GM21529 (cell line): ENCODE data around the gene SYMPK.
A peak's percentile ranks its signal among the peaks of the same experiment; 100 is the strongest.

Experiments
- ATAC-seq: cut with Tn5 transposase; IDR thresholded peaks from one replicate; pipeline ENCODE4 v1.9.1; 2021; ENCODE audit not compliant: unreplicated experiment

SYMPK gene

DNA sequence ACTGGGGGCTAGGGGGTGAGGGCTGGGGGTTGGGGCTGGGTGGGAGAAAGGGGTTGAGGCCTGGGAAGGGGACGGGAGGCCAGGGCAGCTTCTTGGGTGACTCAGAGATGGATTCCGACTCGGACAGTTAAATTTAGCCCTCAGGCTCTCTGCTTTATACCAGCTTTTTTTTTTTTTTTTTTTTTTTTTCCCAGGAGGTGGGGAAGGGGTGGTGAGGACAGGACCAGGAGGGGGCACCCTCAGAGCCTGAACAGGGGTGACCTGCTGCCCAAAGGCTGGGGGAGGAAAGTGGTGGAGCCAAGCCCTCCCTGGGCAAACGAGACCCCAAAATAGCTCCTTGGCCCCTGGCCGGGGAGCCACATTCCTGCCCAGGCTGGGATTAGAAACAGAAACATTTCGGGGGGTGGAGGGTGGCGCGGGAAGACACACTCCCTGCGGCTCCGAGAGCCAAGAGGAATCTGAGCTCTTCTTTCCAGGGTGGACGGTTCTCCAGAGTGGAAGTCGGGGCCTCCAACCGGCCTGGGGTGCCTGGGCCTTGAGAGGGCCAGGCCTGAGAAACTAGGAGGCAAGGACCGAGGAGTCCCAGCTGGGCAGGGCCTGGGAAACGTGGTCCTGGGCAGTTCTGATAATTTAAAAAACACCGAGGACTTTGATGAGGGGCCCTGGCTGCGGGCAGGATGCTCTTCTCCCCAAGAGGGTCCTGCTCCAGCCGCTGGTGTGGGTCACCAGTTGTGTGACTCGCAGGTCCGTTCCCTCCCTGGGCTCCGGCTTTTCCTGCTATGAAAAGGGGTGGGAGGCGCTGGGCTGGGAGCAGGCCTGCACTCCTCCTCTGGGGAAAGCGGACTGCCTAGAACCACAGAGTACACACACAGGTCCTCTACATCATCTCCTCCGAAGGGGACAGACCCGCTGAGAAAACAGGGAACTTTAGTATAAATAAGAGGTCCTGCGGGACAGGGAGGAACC, 79.8 kb downstream of the SYMPK start:
- ATAC-seq: no peak

GRCh38 chr19:45782162-45782691, 80.7 kb downstream of the SYMPK start, which contains the start of gene DMPK:
DMPK (minus strand) TSS chr19:45782490; CDS start chr19:45782352, 138 bp downstream.
- no peak for ATAC-seq

GRCh38 chr19:45781214-45782161, 81.5 kb downstream of the SYMPK start:
- no peak for ATAC-seq

DNA sequence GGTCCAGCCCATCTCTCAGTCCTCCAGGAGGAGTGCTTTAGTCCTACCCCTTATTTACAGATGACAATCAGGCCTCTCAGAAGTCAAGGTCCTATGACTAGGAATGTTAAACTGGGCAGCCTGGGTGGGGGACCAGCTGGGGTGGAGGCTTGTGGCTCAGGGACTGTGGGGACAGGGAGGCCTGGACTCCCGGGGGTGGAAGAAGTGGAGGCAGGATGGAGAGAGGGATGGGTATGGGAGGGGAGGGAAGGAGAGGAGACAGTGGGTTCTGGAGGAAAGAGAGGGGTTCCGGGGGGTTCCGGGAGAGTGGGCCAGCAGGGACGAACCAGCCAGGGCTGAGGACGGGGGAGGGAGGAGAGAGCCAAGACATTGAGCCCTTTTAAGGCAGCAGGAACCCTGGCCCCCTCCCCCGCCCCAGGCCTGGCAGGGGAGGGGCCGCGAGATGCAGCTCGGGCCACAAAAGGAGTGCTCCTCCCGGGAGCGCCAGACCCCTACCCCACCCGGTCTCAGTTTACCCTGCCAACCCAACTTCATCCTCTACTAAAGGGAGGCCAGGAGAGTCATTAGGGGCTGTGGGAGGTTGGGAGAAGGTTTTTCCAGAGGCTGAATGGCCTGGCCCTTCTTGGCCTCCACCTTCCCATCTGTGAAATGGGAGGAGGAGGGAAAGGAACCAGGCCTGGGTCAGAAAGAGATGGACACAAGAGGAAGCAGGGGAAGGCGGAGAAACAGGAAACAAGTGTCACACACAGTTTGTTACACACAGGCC, 82.3 kb downstream of the SYMPK start:
- no peak for ATAC-seq

DNA sequence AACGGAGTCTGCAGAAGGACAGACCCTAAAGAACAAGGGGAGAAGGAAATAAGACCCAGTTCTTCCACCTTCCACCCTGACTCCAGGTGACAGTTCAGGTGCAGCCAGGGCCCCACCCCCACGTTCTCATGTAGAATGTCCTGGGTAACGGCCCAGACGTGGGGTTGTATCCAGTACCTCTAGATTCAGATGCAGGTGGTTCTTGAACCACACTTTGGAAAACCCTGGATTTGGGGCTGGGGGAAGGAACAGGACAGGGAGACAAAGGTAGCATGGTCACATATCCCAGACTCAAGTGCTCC, 82.8 kb downstream of the SYMPK start:
- ATAC-seq: no peak

GRCh38 chr19:45779231-45780145, 83.5 kb downstream of the SYMPK start:
- no peak for ATAC-seq

GRCh38 chr19:45778010-45778661, 84.8 kb downstream of the SYMPK start:
- no peak for ATAC-seq

GRCh38 chr19:45777395-45777961, 85.5 kb downstream of the SYMPK start:
- no peak for ATAC-seq

DNA sequence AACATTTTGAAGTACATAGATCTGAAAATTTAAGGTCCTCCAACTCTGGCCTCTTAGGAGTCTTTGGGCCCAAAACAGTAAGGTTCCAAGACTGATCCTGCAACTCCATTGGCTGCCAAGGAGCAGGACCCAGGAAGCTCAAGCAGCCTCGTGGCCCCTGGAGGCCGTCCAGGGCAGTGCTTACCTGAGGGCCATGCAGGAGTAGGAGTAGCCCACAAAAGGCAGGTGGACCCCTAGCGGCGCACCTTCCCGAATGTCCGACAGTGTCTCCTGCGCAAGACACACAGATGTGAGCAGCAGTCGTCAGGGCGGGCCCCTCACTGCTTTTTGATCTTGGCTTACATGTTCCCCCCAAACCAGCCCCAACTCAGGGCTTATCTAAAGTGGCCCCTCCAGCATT, 88.2 kb downstream of the SYMPK start:
- no peak for ATAC-seq

GRCh38 chr19:45773384-45773783, 89.6 kb downstream of the SYMPK start:
- ATAC-seq: no peak

GRCh38 chr19:45772912-45773311, 90.0 kb downstream of the SYMPK start:
- ATAC-seq: no peak

DNA sequence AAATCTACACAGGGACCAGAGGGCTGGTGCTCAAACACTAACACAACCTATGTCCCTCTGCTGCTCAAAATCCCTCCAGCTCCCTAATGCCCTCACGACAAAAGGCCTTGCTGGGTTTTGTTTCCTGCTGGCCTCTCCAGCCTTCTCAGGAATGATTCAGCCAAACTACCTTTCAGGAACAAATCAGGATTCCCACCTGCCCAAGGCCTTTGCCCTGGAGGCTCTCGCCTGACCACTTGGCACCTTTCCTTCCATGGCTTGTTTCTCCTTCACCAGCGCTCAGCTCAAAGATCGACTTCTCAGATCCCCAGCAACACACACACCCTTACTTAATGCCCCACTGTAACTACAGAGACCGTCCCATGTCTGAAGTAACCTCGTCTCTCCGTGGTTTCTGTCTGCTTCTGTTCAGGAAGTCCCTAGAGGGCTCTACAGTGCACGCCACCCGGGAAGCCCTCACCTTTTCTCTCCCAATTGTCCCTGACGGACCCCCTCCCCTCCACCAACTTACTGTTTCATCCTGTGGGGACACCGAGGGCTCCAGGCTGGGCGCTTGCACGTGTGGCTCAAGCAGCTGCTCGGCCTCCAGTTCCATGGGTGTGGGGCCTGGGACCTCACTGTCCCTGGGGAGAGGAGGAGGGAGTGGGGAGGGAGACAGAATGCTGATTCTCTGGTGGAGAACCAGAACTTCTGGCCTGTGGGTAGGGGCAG, 90.7 kb downstream of the SYMPK start:
- no peak for ATAC-seq

DNA sequence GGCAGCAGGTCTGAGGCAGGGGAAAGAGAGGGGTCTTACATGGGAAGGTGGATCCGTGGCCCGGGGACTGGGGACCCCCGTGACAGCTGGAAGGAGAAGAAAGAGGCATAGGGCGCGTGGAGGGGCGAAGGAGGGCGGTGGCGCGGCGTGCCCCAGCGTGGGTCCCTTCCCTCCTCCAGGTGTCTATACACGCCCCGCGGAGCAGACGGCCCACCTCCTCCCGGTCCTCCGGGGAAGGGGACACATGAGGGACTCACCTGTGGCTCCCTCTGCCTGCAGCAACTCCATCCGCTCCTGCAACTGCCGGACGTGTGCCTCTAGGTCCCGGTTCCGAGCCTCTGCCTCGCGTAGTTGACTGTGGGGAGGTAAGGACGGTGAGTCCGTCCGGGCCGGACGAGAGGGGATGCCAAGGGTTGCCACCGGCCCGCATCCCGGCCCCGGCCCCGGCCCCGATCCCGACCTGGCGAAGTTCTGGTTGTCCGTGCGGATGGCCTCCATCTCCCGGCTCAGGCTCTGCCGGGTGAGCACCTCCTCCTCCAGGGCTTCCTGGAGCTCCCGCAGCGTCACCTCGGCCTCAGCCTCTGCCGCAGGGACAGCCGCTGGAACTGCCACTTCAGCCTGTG, 91.5 kb downstream of the SYMPK start:
- no peak for ATAC-seq

- peak; percentile 49 for ATAC-seq
Measured at GRCh38 chr19:45770192-45771101, 92.5 kb downstream of the SYMPK start.

DNA sequence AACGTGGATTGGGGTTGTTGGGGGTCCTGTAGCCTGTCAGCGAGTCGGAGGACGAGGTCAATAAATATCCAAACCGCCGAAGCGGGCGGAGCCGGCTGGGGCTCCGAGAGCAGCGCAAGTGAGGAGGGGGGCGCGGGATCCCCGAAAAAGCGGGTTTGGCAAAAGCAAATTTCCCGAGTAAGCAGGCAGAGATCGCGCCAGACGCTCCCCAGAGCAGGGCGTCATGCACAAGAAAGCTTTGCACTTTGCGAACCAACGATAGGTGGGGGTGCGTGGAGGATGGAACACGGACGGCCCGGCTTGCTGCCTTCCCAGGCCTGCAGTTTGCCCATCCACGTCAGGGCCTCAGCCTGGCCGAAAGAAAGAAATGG, 93.1 kb downstream of the SYMPK start:
- no peak for ATAC-seq

- peak; percentile 51 for ATAC-seq
Measured at GRCh38 chr19:45768984-45769782, 93.8 kb downstream of the SYMPK start, which contains the start of gene SIX5. SIX5 (minus strand) TSS chr19:45769252; CDS start chr19:45768844, 408 bp downstream.
